ENCODE results near the gene HSD11B1.

HSD11B1 gene

GRCh38 chr1:209755926-209756614 lies 51.4 kb downstream of the HSD11B1 start, which contains the start of gene TRAF3IP3:
TRAF3IP3 (plus strand) TSS chr1:209756053; CDS start chr1:209760040, 3,987 bp downstream.
- DNase-seq (ENCODE audit: low read depth) = no peak

GRCh38 chr1:209756615-209757445 lies 52.2 kb downstream of the HSD11B1 start:
- DNase-seq (ENCODE audit: low read depth) = no peak

GRCh38 chr1:209758400-209758799 lies 53.8 kb downstream of the HSD11B1 start:
- DNase-seq (ENCODE audit: low read depth) = no peak

GRCh38 chr1:209759829-209760359 lies 55.2 kb downstream of the HSD11B1 start:
- DNase-seq (ENCODE audit: low read depth) = no peak

GRCh38 chr1:209761011-209761635 lies 56.5 kb downstream of the HSD11B1 start:
- no peak for DNase-seq (ENCODE audit: low read depth)

- no peak for DNase-seq (ENCODE audit: low read depth)
These were observed 61.4 kb downstream of the HSD11B1 start for GRCh38 chr1:209766051-209766450.

- DNase-seq (ENCODE audit: low read depth) = no peak
These were observed 62.5 kb downstream of the HSD11B1 start for GRCh38 chr1:209767096-209767495.

- no peak for DNase-seq (ENCODE audit: low read depth)
These were observed 63.1 kb downstream of the HSD11B1 start for GRCh38 chr1:209767706-209768105.

- DNase-seq (ENCODE audit: low read depth) = no peak
These were observed 63.7 kb downstream of the HSD11B1 start for GRCh38 chr1:209768354-209768774.

- no peak for DNase-seq (ENCODE audit: low read depth)
These were observed 64.7 kb downstream of the HSD11B1 start for GRCh38 chr1:209769171-209769904.

GRCh38 chr1:209769971-209770370 lies 65.3 kb downstream of the HSD11B1 start:
- no peak for DNase-seq (ENCODE audit: low read depth)

- no peak for DNase-seq (ENCODE audit: low read depth)
These were observed 66.2 kb downstream of the HSD11B1 start for GRCh38 chr1:209770636-209771415.

- no peak for DNase-seq (ENCODE audit: low read depth)
These were observed 67.5 kb downstream of the HSD11B1 start for GRCh38 chr1:209772126-209772525.

- no peak for DNase-seq (ENCODE audit: low read depth)
These were observed 69.9 kb downstream of the HSD11B1 start for GRCh38 chr1:209774592-209774991.

- DNase-seq (ENCODE audit: low read depth) = no peak
These were observed 71.0 kb downstream of the HSD11B1 start for GRCh38 chr1:209775678-209776077.

GRCh38 chr1:209777587-209777986 lies 72.9 kb downstream of the HSD11B1 start:
- DNase-seq (ENCODE audit: low read depth) = no peak

GRCh38 chr1:209778102-209778501 lies 73.5 kb downstream of the HSD11B1 start:
- no peak for DNase-seq (ENCODE audit: low read depth)

GRCh38 chr1:209780268-209780667 lies 75.6 kb downstream of the HSD11B1 start:
- no peak for DNase-seq (ENCODE audit: low read depth)

GRCh38 chr1:209783386-209783785 lies 78.7 kb downstream of the HSD11B1 start:
- no peak for DNase-seq (ENCODE audit: low read depth)
